T-helper 2 cell treated with Interferon-gamma antibody and Interleukin-4, amounts not matched to agents 5 μg/mL and 100 μg/mL, for 36 hours (primary cell): ENCODE measurements around the gene KIAA0513.
"Not testable (repeated sequence)": the region's sequence is repeated elsewhere in the genome, so short reads cannot be mapped to it uniquely, and the experiment has no call there.

Experiments
- DNase-seq: peaks from one replicate; pipeline ENCODE4 v3.0.0; 2021; ENCODE audit warnings: low spot score
- H3K27ac Mint-ChIP-seq: one replicate; pipeline ENCODE4 v1.8.0; 2021; ENCODE audit warnings: mild to moderate bottlenecking, mixed read lengths
- H3K27me3 Mint-ChIP-seq: one replicate; pipeline ENCODE4 v1.8.0; 2021; ENCODE audit warnings: low read depth, mixed read lengths
- H3K36me3 Mint-ChIP-seq: one replicate; pipeline ENCODE4 v1.8.0; 2021; ENCODE audit warnings: low read depth, mixed read lengths
- H3K4me1 Mint-ChIP-seq: one replicate; pipeline ENCODE4 v1.8.0; 2021; ENCODE audit warnings: low read depth, mixed read lengths
- H3K4me3 Mint-ChIP-seq: one replicate; pipeline ENCODE4 v1.8.0; 2022; ENCODE audit warnings: mild to moderate bottlenecking, moderate library complexity, mixed read lengths
- H3K9me3 Mint-ChIP-seq: one replicate; pipeline ENCODE4 v1.8.0; 2021; ENCODE audit warnings: mixed read lengths

The KIAA0513 gene

DNA sequence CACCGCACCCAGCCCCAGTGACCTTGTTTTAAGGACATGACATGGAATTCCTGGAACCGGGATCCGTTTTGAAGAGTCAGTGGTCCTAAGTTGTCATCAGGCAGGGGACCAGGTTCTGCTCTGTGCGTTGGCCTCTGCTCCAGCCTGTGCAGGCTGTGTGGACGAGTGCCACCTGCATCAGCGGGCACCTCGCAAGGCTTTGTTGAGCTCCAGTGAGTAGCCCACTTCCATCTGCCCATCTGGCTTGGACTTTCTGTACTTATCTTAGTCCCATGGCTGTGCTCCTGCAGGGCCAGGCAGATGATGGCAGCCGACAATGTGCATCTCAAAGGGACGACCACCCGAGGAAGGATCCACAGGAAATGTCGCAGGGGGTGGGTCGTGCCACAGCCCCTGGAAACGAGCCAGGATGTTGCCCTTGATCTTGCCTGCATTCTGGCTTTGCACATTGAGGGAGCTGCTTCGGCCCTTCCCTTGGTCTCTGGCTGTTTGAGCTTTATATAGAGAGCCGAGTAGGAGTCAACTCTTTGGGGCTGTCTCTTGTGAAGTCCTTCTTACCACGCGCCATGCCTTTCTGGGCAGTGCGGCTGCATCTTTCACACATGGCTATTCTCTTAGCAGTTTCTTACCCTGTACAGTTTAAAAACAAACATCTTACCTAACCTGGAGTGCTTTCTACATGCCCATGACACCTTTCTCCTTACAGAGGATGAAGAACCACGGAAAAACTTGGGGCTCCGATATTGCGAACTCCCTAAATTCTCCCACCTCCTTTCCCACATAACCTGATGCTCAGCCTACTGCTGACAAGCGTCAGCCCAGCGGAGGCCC lies 18.3 kb downstream of the KIAA0513 start:
- no peak overlapping the region for H3K4me3 Mint-ChIP-seq
- no peaks in the 10 kb centered on the region for H3K36me3 Mint-ChIP-seq
- no peak overlapping the region for H3K27ac Mint-ChIP-seq
- H3K4me1 Mint-ChIP-seq = peaks cover 5% of the 10 kb centered on the region
- H3K9me3 Mint-ChIP-seq = no peaks in the 10 kb centered on the region
- H3K27me3 Mint-ChIP-seq = peaks cover 2% of the 10 kb centered on the region
- DNase-seq = no peak

DNA sequence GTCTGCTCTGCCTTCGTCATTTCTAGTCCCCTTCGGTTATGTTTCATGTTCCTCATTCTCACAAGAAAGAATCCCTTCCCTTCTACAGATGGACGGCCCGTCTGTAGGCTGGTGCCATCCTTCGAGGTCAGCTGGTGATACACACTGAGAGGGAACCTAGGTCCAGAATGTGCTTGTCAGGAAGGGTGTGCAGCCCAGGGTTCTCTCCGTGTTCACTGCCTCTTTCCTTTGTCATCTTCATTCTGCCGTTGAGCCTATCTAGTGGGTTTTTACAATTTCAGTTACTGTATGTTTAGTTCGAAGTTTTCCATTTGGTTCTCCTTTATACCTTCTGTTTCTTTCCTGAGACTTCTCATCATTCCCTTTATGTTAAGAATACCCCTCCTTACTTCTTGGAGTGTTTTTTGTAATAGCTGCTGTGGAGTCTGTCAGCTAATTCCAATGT lies 18.9 kb downstream of the KIAA0513 start:
- H3K9me3 Mint-ChIP-seq = no peaks in the 10 kb centered on the region
- DNase-seq = no peak
- no peaks in the 10 kb centered on the region for H3K36me3 Mint-ChIP-seq
- peaks cover 5% of the 10 kb centered on the region for H3K4me1 Mint-ChIP-seq
- H3K27ac Mint-ChIP-seq = no peak overlapping the region
- no peak overlapping the region for H3K4me3 Mint-ChIP-seq
- peaks cover 2% of the 10 kb centered on the region for H3K27me3 Mint-ChIP-seq

DNA sequence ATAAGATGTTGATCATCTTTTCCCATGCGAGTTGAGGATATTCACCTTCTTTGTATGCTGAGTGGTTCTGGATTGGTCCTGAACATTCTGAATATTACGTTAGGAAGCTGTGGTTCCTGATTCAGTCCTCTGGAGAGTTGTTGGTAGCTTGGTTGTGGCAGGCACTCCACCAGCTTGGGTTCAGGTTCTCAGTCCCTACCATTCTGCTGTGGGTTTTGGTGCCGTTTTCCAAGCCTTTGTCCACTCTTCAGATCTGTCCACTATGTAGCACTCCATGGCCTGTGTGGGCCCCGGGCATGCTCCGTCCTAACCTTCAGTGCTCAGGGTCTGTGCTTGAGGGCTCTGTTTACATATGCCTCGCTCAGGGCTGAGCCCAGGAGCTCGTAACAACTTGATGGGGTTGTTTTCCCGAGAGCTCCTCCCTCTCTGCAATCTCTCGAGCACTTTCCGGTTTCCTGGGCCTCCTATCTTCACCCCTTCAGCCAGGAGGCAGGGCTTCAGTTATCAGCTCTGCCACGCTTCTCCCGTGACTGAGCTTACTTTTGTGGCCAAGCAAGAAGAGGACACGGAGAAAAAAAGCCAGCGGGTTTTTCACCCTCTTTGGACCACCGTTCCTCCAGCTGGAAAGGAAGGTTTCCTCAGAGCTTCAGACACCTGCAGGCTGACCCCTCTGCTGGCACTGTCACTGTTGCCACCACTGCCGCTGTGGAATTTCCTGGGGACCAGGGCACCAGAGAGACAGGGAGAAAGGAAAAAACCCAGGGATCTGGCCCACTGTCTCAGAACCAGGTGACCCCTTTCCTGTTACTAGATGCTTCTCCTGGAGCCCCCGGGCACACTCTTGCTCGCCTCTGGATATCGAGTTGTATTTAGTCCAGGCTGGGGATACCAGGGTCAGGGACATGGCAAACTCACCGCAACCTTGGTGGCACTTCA lies 19.6 kb downstream of the KIAA0513 start:
- no peak overlapping the region for H3K27ac Mint-ChIP-seq
- no peak for DNase-seq

DNA sequence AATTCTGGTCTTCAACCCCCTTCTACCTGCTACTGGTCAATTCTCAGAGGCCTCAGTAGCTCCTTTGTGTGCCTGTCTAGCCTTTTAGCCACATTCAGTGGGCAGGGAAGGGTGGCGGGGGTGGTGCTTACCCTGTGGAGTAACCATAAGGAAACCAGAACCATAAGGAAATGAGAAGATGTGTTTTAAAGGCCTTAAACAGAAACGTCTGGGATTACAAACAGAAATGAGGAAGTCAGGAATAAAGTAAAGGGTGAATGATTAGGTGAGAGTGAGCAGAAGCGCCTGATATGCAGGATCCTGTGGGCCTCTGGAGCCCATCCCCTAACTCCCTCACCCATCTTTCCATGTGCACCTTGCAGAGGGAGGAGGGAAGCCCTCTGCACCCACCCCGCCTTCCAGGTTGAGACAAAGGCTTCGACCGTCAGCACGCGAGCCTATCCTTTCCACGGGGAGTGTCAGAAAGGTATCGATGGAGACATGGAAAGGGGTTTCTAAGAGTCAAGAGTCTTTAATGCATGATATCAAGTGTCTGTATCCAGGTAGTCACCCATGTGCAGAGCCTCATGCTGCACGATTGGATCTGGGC lies 20.4 kb downstream of the KIAA0513 start:
- no peak overlapping the region for H3K4me3 Mint-ChIP-seq
- H3K9me3 Mint-ChIP-seq = no peaks in the 10 kb centered on the region
- no peak for DNase-seq
- H3K4me1 Mint-ChIP-seq = peaks cover 5% of the 10 kb centered on the region
- H3K27ac Mint-ChIP-seq = no peak overlapping the region
- H3K27me3 Mint-ChIP-seq = peaks cover 2% of the 10 kb centered on the region
- no peaks in the 10 kb centered on the region for H3K36me3 Mint-ChIP-seq

More for the DNA sequence above, 19.6 kb downstream of the KIAA0513 start:
- no peaks in the 10 kb centered on the region for H3K36me3 Mint-ChIP-seq
- peaks cover 5% of the 10 kb centered on the region for H3K4me1 Mint-ChIP-seq
- H3K4me3 Mint-ChIP-seq = peak overlapping the region; percentile 39
- H3K9me3 Mint-ChIP-seq = no peaks in the 10 kb centered on the region
- peaks cover 2% of the 10 kb centered on the region for H3K27me3 Mint-ChIP-seq

DNA sequence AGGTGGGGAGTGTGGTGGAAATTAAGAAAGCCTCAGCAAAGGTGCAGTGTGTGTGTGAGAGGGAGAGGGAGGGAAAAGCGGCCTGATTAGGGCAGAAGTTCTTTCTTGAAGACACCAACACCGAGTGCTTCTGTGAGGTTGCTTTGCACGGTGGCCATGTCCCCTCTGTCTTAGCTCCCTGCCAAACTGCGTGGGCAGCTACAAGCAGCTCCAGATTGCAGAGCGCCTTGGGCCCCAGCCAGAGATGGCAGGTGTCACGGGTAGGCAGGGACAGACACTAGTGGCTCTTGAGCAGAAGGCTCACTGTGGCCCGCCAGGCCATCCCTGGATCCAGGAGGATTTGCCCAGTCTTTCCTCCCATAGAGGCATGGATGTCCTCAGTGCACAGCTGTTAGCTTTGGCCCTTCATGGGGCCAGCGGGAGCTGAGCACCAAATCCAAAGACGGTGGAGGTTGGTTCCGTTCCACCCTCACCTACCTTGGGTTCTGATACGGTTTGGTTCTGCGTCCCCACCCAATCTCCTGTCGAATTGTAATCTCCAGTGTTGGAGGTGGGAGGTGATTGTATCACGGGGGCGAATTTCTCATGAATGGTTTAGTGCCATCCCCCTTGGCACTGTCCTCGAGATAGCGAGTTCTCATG lies 21.4 kb downstream of the KIAA0513 start:
- H3K27ac Mint-ChIP-seq = no peak overlapping the region
- H3K4me3 Mint-ChIP-seq = no peak overlapping the region
- H3K36me3 Mint-ChIP-seq = no peaks in the 10 kb centered on the region
- H3K9me3 Mint-ChIP-seq = no peaks in the 10 kb centered on the region
- peaks cover 2% of the 10 kb centered on the region for H3K27me3 Mint-ChIP-seq
- peaks cover 5% of the 10 kb centered on the region for H3K4me1 Mint-ChIP-seq
- DNase-seq = no peak

DNA sequence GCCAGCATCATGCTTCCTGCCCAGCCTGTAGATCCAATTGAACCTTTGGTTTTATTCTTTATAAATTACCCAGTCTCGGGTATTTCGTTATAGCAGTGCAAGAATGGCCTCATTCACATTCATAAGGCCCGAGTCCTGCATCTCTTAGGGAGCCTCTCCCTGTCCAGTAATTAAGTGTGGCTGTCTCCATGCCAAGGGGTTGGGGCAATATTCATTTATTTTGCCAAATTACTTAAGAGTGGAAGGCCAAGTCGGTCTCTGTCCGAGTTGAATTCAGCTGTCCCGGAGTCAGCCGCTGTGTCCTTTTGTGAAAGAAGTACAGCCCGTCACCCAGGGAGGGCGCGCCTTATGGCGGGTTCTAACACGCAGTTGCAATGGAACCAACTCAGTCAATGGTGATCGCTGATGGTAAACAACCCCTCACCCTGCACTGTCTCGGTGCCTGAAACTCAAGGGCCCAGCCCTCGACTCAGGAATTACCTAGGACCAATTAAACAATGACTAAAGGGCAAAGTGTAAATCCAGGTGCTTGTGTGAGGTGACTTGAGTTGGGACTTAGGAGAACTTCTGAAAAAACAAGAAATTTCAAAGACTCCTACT lies 22.2 kb downstream of the KIAA0513 start:
- H3K36me3 Mint-ChIP-seq = no peaks in the 10 kb centered on the region
- no peak overlapping the region for H3K4me3 Mint-ChIP-seq
- H3K27me3 Mint-ChIP-seq = peaks cover 2% of the 10 kb centered on the region
- H3K27ac Mint-ChIP-seq = no peak overlapping the region
- H3K9me3 Mint-ChIP-seq = no peaks in the 10 kb centered on the region
- peaks cover 5% of the 10 kb centered on the region for H3K4me1 Mint-ChIP-seq
- DNase-seq = no peak

DNA sequence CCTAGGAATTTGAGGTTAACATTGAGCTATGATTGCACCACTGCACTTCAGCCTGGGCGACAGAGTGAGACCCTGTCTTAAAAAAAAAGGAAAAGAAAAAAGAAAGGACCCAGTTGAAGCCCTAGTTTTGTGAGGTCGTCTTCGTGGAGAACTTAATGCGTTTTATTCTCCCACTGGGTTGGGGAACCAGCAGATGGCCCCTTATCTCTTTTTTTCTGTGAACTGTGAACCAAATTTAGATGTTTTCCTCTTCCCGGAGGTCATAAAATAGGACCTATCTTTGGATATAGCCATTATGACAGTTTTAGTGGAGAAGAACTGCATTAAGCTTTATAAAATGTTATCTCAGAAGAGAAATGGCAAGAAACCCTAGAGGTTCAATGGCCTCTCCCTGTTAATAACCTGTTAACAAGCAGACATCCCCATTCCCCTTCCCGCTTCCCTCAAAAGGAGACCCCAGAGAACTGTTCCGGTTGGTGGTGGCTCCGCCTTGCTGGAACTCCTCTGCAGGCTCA lies 23.5 kb downstream of the KIAA0513 start:
- peaks cover 2% of the 10 kb centered on the region for H3K27me3 Mint-ChIP-seq
- H3K36me3 Mint-ChIP-seq = no peaks in the 10 kb centered on the region
- H3K9me3 Mint-ChIP-seq = no peaks in the 10 kb centered on the region
- no peak for DNase-seq
- no peak overlapping the region for H3K4me3 Mint-ChIP-seq
- peaks cover 18% of the 10 kb centered on the region for H3K4me1 Mint-ChIP-seq
- H3K27ac Mint-ChIP-seq = no peak overlapping the region

DNA sequence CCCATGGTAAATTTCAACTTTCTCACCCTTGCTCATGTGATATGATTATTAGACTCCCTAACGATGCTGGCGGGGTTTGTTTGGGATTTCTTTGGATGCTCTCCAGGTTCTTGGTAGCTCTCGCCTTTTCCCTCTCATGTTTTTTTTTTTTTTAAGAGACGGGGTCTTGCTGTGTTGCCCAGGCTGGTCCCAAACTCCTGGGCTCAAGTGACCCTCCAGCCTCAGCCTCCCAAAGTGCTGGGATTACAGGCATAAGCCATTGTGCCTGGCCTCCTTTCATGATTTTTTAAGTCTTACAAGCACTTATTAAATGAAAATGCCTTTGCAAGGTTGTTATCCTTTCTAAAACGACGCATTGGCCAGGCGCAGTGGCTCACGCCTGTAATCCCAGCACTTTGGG lies 24.1 kb downstream of the KIAA0513 start:
- Mint-ChIP-seq H3K4me3 (no peak overlapping the region), H3K27ac (no peak overlapping the region), H3K27me3 (peaks cover 2% of the 10 kb centered on the region), H3K4me1 (peaks cover 23% of the 10 kb centered on the region), H3K36me3 (no peaks in the 10 kb centered on the region), H3K9me3 (no peaks in the 10 kb centered on the region)
- no peak for DNase-seq

DNA sequence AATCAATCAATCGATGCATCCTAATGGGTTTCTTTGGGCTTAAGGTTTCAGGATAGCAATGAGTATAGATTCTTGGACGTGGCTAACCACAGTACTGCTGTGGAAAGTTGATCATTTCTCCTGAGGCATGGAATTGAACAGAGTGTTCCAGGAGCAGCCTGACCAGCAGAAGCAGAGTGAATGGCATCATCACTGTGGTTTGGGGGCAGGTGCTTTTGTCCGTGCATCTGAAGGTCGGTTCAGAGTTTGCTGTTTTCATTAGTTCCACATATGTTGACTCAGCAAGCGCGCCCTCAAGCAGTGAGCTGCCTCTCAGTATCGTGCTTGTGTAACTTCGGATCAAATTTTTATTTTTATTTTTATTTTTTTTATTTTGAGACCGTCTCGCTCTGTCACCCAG lies 24.9 kb downstream of the KIAA0513 start:
- H3K27ac Mint-ChIP-seq = no peak overlapping the region

DNA sequence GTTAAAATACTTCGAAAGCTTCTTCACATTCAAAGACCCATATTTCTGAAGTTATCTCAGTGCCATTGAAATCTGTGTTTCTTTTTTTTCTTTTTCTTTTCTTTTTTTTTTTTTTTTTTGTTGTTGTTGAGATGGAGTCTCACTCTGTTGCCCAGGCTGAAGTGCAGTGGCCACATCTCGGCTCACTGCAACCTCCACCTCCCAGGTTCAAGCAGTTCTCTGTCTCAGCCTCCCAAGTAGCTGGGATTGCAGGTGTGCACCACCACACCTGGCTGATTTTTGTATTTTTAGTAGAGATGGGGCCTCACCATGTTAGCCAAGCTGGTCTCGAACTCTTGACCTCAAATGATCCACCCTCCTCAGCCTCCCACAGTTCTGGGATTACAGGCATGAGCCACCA lies 26.7 kb downstream of the KIAA0513 start:
- Mint-ChIP-seq H3K27me3 (peaks cover 15% of the 10 kb centered on the region), H3K4me1 (peaks cover 28% of the 10 kb centered on the region)
- not testable (repeated sequence) for H3K27ac Mint-ChIP-seq, H3K36me3 Mint-ChIP-seq, H3K9me3 Mint-ChIP-seq, DNase-seq, H3K4me3 Mint-ChIP-seq

More for the DNA sequence above, 24.9 kb downstream of the KIAA0513 start:
- Mint-ChIP-seq H3K36me3 (no peaks in the 10 kb centered on the region), H3K9me3 (no peaks in the 10 kb centered on the region), H3K4me3 (no peak overlapping the region), H3K4me1 (peaks cover 28% of the 10 kb centered on the region), H3K27me3 (peaks cover 8% of the 10 kb centered on the region)
- no peak for DNase-seq

DNA sequence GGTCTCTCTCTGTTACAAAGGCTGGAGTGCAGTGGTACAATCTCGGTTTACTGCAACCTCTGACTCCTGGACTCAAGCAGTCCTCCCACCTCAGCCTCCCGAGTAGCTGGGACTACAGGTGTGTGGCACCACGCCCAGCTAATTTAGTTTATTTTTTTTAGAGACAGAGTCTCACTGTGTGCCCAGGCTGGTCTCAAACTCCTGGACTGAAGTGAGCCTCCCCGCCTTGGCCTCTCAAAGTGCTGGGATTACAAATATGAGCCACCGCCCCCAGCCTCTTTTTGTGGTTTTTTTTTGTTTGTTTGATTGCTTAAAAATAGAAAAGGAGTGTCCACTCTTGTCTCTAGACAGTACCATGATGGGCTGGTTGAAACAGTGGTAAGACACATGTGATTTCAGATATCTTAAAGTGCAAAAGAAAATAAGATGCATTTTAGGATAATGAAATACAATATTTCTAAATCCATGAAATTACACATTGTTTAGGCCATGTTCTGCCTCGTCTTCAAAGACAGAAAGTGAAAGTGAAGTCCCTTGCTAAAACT lies 27.4 kb downstream of the KIAA0513 start:
- H3K9me3 Mint-ChIP-seq = no peaks in the 10 kb centered on the region
- no peak for DNase-seq
- H3K27me3 Mint-ChIP-seq = peaks cover 13% of the 10 kb centered on the region
- peaks cover 30% of the 10 kb centered on the region for H3K4me1 Mint-ChIP-seq
- H3K36me3 Mint-ChIP-seq = peaks cover 2% of the 10 kb centered on the region
- peak overlapping the region; percentile 78 for H3K27ac Mint-ChIP-seq
- peak overlapping the region; percentile 68 for H3K4me3 Mint-ChIP-seq

DNA sequence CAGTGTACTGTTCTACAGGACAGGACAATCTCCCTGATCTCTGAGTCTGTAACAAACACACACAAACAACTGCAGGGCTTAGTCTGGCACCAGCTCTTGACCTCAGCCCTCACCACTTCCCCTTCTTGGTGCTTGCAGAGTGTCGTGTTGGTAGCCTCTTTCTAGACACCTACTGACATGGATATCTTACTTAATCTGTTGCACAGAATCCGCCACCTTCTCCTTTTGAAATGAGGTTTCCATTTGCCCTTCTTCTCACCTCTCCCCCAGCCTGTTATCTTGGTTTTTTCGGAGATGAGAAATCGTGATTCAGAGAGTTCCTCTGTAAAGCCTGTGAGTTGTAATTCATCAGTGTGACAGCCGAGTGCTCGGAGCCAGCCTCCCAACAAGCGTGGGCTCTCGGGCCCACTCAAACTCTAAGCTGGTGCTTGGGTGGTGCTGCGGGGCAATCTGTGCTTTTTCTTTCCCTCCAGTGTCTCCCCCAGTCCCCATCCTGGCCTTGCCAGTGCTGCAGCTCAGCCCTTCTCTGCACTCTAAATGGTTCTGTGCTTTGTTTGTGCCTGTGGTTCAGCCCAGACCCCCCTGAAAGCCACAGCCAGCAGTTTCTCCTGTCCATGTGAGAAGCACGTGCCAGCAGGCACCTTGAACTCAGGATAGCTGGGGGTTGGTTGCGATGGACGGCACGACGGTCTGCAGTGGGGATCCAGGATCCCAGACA lies 28.1 kb downstream of the KIAA0513 start:
- no peaks in the 10 kb centered on the region for H3K9me3 Mint-ChIP-seq
- peaks cover 30% of the 10 kb centered on the region for H3K4me1 Mint-ChIP-seq
- H3K27me3 Mint-ChIP-seq = peaks cover 13% of the 10 kb centered on the region
- H3K4me3 Mint-ChIP-seq = peak overlapping the region; percentile 68
- DNase-seq = peak; percentile 91
- H3K36me3 Mint-ChIP-seq = peaks cover 2% of the 10 kb centered on the region
- H3K27ac Mint-ChIP-seq = peak overlapping the region; percentile 78
